SK-N-DZ (cell line): ENCODE measurements around the gene WFS1. TPM values are rescaled to one million over a fixed set of nuclear protein-coding genes. Genes with fewer than 3 reads are reported as not detected.

Experiments
- DNase-seq: peaks from one replicate; pipeline ENCODE4 v3.0.0-alpha.2; 2015; ENCODE audit warnings: low spot score
- polyA plus RNA-seq, 2 experiments: library from polyadenylated mRNA; depleted of rRNA; stranded (reverse); fragments of >200 nt; gene quantifications; 2 replicates each; pipeline ENCODE4 v1.2.3, GENCODE V29; 2014

WFS1 gene, protein sequence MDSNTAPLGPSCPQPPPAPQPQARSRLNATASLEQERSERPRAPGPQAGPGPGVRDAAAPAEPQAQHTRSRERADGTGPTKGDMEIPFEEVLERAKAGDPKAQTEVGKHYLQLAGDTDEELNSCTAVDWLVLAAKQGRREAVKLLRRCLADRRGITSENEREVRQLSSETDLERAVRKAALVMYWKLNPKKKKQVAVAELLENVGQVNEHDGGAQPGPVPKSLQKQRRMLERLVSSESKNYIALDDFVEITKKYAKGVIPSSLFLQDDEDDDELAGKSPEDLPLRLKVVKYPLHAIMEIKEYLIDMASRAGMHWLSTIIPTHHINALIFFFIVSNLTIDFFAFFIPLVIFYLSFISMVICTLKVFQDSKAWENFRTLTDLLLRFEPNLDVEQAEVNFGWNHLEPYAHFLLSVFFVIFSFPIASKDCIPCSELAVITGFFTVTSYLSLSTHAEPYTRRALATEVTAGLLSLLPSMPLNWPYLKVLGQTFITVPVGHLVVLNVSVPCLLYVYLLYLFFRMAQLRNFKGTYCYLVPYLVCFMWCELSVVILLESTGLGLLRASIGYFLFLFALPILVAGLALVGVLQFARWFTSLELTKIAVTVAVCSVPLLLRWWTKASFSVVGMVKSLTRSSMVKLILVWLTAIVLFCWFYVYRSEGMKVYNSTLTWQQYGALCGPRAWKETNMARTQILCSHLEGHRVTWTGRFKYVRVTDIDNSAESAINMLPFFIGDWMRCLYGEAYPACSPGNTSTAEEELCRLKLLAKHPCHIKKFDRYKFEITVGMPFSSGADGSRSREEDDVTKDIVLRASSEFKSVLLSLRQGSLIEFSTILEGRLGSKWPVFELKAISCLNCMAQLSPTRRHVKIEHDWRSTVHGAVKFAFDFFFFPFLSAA
- 8.5 and 8.8 TPM in 2 replicates for polyA plus RNA-seq (2014; cell fraction: cytosol; rRNA removed)
- 9.0 and 11.7 TPM in 2 replicates for polyA plus RNA-seq (2014; cell fraction: nucleus; rRNA removed)

DNA sequence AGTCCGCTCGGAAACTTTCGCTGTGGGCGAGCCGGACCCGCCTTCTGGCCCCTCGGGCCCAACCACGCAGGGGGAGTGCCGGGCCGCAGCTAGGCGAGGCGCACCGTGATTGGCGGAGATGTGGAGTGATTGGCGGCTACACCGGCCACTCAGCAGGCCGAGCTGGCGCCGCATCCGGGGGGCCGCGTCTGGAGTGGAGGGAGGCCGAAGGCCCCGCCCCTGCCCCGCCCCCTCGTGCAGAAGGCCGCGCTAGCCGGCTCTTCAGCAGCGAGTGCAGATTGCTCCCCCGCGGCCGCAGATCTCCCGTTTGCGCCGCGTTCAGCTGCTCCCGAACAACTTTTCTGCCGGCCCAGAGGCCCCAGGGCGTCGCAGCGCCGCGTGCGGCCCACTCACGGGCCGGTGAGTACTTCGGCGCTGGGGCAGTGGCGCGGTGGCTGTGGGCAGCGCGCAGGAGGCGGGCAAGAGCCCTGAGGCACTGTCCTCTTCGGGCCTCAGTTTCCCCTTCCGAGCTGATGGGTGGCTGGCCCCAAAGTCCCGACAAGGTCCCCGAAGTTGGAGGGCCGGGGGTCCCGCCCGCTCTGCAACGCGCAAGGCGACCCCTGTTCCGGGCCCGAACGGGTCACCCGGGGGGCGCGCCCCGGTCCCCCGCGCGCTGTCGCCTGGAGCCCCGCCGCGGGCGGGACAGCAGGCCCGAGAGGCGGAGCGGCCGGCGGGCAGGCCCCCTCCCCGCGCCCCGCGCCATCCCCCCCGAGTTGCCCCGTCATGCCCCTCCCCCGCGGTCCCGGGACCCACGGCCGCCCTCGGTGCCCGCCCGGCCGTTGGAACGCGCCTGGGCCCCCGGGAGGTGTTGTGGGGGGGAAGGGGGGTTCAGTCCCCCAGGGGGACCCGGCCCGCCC, at the start of gene WFS1:
TSS of gene WFS1 (plus strand) at position 235 of the 896 bp plus-strand sequence. CDS start 7,606 bp downstream, outside the sequence.
- peak; percentile 96 for DNase-seq

DNA sequence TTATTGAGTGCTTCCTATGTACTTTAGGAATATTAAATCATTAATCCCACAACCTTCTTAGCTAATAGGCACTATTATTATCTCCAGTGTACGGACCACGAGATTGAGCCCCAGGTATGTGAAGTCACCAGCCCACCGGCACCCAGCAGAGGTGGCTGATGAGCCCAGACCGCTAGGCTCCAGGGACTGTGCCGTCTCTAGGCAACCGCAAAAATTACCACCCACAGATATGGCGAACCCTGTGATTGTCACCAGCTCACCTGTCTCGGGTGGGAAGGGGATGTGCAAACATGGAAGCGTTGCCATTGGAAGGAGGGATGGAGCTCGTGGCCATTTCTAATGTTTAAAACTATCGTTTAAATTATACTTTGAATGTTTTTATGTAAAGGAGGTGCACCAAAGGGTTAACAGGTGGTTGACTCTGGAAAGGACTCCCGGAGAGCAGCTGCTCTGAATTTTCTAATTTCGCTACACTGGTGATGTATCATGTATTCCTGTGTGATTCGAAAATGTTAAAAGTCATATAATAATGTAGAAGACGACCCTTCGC, 48.3 kb upstream of the WFS1 start:
- no peak for DNase-seq

DNA sequence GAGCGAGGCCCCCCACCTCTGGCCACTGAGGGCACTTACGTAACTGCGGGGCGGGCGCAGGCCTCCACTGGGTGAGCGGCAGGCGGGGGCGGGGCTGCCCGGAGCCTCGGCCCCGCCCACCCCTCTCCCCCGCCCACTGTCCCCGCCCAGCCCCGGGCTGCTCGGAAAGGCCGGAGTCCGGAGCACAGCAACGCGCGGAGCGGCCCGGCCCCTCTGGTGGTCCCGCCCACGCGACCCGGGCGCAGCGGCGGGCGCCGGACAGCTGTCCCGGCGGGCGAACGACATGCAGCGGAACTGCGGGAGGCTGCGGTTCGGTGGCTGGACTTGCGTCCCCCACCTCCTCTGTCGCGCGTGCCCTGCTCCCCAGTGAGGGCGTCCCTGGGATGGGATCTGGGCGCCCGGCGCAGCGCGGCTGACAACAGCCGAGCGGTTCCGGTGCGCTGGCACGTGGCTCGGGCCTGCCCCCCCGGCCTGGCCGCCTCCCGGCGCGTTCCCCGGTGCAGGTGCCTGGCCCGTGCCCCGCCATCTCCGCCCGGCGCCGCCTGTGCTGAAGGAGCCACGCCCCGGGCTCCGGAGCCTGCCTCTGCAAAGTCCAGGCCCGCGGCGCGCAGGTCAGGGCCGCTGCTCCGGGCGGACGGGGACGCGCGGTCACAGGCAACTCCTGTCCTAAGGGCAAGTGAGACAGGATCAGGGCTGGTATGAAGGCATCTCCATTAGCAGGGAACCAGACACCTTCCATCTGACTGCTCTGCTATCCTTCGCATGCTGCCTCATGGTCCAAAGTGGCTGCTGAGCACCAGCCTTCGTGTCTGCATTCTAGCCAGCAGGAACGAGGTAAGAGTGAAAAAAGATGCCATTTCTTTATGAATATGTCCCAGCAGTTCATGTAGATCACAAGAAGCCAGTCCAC, 47.5 kb upstream of the WFS1 start:
- peak; percentile 68 for DNase-seq

- DNase-seq, result peak; percentile 78
Observed at GRCh38 chr4:6222761-6223292, 46.8 kb upstream of the WFS1 start.

DNA sequence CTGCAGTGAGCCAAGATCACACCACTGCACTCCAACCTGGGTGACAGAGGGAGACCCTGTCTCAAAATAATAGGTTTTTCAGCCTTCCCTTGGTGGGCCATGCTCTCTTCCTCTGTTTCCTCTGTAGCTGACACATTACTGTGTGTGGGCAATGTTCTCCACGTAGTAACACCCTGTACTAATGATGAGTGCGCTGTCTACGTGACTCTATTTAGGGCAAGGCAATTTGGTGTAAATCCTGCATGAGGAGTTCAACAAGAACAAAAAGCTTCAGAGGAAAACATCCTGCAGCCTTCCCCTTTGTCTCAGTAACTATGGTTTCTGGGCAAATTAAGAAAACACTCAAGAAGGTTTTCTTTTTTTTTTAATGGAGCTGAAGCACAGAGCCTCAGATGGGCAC, 44.9 kb upstream of the WFS1 start:
- DNase-seq, result no peak

DNA sequence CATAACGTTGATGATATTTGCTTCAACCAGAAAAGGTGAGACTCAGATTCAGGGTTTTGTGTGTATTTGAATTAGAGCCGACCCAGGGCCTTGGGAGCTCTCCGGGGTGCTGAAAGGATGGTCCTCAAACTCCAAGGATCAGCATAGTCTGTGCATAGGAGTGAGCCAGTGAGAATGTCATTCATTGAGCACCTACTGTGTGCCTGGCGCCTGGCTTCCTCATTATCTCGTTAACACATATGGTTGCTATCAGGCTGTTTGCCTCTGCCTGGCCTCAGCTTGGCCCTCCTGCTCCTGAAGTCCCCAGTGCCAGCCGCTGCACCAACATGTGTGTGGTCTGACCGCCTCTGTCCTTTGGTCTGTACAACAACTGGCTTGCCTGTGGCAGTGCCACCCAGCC, 44.2 kb upstream of the WFS1 start:
- no peak for DNase-seq

- DNase-seq, result no peak
Observed at GRCh38 chr4:6226506-6226905, 43.1 kb upstream of the WFS1 start.

DNA sequence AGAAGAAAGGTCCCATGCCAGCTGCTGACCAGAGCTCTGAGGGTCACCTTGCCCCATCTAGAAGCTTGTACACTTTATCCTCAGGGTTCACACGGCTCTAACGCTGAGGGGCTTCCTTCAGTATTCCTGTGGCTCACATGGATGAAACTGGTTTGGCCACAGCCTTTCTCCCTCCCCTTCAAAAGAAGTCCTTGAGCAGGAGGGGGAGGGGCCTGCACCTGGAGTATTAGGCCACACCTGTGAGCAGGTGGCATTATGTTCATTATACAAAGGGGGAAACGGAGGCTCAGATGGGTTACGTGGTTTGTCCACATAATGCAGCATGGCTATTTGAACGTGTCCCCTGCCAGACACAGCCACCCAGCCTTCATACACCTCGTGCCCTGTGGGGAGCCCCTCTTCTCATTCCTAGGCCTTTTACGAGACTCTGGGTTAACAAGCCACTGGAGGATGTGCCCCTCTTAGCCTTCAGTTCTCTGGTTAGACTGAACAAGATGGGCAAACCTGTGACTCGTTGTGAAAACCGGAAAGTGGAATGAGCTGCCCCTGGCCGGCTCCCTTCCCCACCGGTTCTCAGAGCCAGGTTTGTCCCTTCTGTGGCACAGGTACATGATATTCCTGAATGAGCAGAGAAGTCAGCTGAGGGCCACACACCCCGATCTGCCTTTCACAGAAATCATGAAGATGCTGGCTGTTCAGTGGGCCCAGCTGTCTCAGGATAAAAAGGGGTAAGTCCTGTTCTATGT, 42.1 kb upstream of the WFS1 start:
- DNase-seq, result no peak

DNA sequence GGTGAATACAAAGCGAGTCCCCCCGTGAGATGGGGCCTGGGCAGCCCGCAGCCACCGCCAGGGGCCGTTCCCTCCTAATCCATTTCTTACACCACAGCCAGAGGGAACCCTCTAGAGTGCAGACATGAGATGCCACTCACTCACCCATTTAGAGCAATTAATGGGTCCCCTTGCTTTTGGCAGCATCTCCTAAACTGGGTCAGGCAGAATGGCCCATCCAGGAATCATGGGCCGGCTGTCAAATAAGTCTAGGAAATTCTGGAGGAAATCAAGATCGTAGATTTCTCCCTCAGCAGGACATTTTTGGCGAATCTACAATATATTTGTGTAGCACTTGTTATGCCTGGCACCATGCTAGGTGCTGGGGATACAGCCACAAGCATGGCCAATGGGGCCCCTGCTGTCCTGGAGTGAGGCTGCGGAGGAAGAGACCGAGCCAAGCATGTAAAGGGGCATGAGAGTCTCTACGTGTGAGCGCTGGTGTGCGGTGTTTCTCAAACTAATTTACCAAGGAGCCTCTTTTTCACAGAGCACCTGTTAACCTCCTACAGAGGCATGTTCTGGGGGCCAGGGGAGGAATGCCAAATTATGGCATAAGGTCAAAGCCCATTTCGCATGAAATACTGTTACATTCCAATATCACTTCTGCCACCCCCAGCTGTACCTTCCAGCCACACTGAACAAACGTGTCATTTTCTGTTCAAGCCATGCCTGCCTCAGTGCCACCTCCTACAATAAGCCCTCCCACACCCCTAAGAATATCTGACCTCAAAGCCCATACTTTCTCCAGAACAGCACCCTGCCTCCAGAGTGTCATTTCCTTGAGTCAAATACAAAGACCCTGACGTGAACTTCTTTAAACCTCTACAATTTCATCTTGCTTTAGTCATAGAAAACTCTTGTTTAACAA, 41.2 kb upstream of the WFS1 start:
- no peak for DNase-seq

DNA sequence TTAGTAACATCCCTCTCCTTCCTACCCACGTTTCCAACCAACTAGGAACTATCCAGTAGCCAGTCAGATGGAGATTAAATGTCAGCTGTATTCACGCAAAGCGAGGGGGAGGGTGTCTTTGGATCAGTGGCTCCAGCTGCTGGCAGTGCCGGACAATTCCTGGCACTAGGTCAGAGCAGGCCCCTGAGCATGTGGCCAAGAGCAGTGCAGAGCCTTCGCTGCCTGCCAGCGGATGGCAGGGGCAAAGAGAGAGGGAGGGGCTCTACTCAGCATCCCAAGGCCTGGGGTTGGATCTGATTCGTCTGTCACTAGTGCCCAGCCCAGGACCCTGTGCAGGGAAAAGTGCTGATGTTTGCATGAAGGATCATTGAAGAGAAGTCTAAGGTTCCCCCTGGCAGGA, 40.6 kb upstream of the WFS1 start:
- no peak for DNase-seq

DNA sequence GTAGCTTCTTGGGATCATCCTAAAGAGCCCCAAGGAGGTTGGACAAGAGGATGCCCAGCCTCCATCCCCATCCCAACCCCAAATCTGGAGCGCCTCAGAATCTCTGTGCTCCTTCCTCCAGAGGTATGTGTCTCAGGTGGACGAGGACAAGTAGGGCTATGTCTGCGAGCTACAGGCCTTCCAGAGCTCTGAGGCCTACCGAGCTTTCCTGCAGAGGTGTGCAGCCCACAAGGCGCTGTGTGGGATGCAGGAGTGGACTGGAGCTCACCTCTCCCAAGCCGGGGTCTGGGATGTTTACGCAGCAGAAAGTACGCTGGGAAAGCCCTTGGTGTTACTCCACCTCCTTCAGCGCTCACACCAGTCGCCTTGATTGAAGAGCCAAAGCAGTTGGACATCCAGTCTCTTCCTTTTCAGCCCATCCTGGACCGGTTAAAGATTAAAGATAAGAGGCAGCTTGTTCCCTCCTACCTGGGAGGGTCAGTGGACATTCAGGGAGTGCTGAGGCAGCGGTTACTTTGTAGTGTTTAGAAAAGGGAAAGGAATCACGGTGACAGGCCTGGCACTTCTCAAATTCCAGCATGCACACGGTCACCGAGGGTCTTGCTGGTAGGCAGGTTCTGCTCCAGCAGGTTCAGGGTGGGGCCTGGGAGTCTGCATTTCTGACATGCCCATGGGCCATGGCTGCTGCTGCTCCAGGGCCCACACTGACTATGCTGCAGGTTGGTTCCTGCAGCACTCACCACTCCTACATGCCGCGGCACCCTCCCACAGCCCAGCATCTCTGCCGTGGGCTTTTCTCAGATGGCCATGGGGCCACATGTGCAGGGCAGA, 39.8 kb upstream of the WFS1 start:
- DNase-seq, result no peak

- no peak for DNase-seq
Observed at GRCh38 chr4:6230502-6230785, 39.2 kb upstream of the WFS1 start.

DNA sequence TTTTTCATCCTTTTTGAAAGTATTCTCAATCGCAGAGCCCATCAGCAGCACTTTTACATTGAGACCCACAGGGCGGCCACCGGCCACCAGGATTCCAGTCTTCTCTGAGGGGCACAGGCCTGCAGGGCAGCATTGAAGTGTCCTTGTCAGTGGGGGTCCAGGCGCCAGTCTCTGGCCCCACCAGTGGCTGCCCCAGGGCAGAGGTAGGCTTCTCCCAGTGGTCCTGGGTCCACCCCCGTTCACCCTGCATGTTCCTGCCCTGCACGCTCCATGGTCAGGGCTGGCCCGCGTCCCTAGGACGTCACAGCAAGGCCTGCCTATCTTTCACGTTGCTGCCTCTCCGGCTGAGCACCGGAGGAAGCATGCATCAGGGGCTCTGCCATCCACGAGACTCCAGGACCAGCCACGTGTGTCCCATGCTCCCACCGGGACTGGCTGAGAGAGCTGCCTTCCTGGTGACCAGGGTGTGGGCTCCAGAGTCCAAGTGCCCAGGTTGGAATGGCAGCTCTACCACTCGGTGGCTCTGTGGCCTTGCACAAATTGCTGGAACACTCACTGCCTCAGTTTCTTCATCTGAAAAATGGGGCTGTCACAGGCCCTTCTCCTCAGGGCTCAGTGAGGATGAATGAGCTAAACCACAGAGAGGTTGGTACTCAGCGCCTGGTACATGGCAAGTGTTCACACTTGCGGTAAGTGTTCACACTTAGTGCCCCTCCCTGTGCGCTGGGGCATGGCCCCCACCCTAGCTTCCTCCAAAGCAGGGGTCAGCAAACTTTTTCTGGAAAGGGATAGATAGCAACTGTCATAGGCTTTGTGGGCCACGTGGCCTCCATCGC, 38.6 kb upstream of the WFS1 start:
- no peak for DNase-seq

DNA sequence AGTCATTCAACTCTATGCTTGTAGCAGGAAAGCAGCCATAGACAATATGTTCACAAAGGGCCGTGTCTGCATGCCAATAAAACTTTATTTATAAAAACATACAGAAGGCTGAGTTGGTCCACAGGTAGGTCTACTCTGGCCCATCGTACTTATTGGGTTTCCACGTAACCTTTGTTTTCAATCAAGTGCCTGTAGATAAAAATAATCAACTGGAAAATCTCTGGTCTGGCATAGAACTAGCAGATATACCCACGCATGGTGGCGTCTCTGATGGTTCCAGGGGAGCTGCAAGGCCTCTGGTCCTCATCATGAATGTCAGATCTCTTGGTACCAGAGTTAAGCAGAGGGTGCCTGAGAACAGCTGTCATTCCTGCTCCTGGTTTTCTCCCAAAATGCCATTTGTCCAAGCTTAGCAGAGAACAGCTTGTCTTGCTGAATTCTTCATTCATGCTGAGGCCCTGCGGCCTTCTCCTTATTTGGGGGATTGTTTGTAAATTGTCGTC, 37.9 kb upstream of the WFS1 start:
- DNase-seq, result peak; percentile 66

GRCh38 chr4:6232836-6233785, 36.5 kb upstream of the WFS1 start:
- no peak for DNase-seq
